Measurements from ENCODE around the gene CYP21A2.
"Not testable (repeated sequence)": the region's sequence is repeated elsewhere in the genome, so short reads cannot be mapped to it uniquely, and the experiment has no call there.

Gene CYP21A2

DNA sequence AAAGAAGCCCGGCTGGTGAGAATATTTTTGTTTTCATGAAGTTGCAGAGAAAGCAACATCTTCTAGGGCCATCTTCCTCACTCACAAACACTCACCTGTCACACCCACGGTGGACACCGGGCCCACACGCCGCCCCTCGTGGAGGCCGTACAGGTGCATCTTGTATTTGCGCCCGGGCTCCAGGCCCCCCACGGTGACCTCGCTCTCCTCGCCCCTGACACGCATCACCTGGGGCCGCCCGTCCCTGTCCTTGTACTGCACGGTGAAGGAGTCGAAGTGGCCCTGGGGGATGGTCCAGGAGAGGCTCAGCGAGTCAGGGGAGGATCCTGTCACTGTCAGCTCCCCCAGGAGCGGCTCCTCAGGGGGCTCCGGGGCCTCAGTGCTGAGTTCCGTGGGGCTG lies 17.5 kb downstream of the CYP21A2 start:
- not testable (repeated sequence) for DNase-seq (ENCODE audit: low read depth)

DNA sequence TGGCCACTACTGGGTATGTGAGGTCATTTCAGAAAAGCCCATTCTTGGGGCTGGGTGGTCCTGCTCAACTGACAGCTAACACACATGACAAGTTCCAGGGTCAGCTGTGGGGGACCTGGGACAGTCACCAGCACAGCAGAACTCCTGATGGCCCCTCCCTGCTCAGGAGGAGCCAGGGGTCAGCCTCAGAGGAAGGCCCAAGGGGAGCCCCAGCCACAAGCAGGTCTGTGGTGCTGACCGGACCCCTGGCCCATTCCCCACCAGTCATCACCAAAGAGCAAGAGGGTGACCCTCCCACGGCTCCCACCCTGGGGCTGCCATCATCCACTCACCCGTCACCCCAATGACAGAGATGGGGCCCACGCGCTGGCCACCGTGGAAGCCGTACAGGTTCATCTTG lies 18.0 kb downstream of the CYP21A2 start:
- no peak for DNase-seq (ENCODE audit: low read depth)

DNA sequence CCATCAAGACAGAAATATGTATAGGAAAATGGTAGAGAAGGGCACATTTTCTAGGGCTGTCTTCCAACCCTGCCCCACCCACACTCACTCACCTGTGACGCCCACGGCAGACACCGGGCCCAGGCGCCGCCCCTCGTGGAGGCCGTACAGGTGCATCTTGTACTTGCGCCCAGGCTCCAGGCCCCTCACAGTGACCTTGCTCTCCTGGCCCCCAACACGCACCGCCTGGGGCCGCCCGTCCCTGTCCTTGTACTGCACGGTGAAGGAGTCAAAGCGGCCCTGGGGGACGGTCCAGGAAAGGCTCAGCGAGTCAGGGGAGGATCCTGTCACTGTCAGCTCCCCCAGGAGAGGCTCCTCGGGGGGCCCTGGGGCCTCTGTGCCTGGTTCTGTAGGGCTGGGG lies 19.8 kb downstream of the CYP21A2 start:
- DNase-seq (ENCODE audit: low read depth): no peak

DNA sequence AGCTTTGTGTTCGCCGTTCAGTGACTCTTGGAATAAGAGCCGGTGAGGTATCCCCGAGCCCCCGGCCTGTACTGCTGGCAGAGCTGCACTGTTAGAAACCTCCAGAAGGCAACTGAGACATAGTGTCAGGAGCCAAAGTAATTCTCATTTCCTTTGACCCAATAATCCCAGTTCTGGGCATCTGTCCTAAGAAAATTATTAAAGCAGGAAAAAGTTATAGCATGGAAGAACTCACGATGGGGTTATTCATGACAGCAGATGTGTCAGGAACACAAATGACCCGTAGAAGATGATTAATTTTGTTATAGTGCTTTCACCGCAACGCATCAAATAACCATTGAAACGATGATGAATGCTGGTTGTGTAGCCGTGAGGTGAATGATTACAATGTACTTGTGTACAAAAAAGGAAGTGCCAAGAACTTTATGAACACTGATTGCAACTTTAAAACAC lies 20.3 kb downstream of the CYP21A2 start:
- no peak for DNase-seq (ENCODE audit: low read depth)

DNA sequence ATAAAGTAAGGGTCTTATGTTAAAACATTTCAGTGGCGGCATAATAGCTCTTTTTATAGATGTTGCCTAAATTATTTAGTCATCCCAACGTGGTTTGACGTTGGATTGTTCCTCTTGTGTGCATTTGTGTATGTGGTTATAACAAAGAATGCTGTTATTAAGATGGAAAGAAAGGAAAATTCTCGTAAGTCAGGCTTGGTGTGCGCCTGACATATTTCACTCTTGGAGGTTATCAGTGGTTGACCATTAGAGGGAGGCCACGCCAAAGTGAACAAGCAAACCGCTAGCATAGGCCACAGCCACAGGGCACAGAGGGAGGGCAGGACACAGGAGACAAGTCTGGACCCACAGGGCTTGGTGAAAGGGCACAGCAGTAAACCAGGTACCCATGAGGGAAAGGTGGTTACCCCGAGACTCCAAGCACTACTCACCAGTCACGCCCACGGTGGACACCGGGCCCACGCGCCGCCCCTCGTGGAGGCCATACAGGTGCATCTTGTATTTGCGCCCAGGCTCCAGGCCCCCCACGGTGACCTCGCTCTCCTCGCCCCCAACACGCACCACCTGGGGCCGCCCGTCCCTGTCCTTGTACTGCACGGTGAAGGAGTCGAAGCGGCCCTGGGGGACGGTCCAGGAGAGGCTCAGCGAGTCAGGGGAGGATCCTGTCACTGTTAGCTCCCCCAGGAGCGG lies 22.9 kb downstream of the CYP21A2 start:
- peak; percentile 47 for DNase-seq (ENCODE audit: low read depth)

DNA sequence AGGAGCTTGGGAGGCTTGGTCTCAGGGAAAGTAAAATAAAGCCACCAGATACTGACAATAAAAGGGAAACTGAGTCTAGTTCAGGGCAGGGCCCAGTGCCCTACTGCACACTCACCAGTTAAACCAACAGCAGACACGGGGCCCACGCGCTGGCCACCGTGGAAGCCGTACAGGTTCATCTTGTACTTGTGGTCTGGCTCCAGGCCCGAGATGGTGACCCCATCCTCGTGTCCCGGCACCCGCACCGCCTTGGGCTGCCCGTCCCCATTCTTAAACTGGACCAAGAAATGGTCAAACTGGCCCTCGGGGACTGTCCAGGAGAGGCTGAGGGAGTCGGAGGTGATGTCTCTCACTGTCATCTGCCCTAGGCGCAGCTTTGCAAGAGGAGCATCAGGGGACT lies 26.5 kb downstream of the CYP21A2 start:
- no peak for DNase-seq (ENCODE audit: low read depth)

DNA sequence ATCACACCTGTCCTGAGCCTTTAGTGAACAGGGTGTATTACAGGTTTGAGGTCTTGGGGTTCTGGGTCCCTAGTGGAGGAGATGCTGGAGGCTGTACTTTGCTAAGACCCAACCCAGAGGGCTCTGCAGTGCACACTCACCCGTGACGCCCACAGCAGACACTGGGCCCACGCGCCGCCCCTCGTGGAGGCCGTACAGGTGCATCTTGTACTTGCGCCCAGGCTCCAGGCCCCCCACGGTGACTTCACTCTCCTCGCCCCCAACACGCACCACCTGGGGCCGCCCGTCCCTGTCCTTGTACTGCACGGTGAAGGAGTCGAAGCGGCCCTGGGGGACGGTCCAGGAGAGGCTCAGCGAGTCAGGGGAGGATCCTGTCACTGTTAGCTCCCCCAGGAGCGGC lies 29.3 kb downstream of the CYP21A2 start:
- DNase-seq (ENCODE audit: low read depth): not testable (repeated sequence)

DNA sequence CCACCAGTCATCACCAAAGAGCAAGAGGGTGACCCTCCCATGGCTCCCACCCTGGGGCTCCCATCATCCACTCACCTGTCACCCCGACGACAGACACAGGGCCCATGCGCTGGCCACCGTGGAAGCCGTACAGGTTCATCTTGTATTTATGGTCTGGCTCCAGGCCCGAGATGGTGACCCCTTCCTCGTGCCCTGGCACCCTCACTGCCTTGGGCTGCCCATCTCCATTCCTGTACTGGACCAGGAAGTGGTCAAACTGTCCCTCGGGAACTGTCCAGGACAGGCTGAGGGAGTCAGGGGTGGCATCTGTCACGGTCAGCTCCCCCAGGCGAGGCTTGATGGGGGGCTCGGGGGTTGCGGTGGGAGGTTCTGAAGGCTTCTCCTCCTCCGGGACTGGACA lies 30.1 kb downstream of the CYP21A2 start:
- not testable (repeated sequence) for DNase-seq (ENCODE audit: low read depth)

DNA sequence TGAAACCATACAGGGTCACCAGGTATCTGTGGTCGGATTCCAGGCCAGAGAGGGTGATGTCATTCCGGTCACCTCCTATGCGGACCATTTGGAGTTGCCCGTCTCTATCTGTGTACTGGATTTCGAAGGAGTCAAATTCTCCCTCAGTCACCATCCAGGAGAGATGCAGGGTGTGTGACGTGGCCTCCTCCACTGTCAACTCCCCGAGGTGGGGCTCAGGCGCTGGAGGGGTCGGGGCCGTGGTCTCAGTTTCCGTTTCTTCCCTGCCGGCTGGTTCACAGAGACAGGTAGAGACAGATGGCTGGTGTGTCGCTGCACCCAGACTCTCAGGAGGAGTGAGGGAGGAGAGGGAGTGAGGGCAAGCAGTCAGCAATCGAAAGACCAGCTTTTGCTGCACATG lies 30.7 kb downstream of the CYP21A2 start:
- DNase-seq (ENCODE audit: low read depth): no peak

DNA sequence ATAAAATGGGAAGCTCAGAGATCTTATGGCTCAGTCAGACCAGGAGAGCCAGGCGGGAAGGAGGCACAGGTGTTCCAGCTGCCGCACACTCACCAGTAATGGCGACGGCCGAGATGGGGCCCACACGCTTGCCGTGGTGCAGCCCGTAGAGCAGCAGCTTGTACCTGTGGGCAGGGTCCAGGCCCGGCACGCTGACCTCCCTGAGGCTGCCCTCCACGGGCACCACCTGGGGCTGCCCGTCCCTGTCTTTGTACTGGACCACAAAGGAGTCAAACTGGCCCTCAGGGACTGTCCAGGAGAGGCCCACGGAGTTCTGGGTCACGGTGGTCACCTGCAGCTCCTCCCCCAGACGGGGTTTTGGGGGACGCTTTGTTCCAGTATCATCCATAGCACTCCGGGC lies 31.2 kb downstream of the CYP21A2 start:
- no peak for DNase-seq (ENCODE audit: low read depth)

DNA sequence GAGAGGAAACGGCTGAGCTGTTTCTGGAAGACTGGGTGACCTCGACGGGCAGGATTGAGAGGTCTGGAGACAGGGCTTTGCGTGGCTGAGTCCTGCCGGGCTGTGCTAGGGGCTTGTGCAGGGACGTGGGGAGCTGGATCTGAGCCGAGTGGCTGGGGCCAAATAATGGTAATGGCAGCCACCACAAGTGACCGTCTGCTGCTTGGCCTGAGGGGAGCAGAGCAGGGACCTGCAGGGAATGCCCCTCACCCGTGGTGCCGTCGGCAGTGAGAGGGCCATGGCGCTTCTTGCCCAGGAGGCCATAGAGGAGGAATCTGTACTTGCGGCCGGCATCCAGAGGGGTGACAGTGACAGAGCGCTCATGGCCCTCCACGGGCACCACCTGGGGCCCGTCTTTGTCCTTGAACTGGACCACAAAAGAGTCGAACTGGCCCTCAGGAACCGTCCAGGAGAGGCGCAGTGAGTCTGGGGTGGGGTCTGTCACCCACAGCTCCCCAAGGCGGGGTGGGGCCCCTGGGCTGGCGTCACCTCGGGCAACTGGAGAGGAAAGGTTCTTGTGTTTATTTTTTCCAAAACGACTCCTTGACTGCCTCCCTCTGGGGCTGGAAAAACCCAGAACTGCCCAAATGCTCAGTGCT lies 31.8 kb downstream of the CYP21A2 start:
- DNase-seq (ENCODE audit: low read depth): no peak

DNA sequence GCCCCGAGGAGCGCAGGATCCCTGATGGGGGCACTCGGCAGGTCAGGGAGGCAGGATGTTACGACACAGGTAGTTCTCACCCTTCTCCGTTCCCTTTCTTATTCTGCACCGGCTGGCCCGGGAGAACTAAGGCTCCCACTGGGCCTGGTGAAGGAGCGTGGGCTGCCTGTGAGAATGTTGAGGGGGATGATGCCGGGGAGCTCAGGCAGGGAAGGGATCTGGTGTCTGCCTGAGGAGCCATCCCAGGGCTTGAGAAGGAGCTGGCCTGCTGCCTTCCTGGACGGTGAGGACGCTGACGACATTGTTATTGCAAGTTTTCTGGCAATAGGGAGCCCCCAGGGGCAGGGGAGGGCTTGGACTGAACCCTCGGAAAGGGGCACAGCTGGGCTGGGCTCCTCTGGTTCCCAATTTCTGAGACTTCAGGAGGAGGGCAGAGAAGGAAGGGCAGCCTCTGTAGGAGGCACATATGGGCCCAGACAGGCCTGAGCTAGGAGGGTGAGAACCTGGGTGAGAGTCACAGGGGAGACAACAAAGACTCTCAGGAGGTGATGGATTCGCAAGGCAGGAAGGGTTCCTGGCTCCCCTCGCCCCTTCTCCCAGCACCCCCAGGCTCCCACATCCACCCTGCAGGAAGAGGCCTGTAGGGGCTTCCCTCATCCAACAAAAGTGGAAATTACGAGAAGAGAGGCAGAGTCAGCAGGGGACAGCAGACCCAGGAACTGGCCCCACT lies 32.8 kb downstream of the CYP21A2 start:
- DNase-seq (ENCODE audit: low read depth): no peak

DNA sequence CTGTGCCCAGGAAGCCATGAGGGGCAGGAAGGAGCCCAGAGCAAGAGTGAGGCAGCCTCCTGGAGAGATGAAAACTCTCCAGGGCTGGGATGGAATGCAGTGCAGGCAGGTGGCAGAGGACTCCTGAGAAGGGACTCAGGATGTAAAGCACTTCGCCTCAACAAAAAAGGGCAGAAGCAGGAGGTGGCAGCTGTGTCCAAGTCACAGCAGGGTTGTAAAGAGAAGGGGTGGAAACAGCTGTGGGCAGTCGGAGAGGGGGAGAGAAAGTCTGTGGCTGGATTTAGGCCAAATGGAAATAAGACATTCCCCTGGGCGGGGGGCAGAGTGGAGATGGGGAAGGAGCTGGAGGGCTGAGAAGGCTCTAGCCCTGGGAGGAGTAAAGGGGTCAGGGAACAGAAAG lies 34.9 kb downstream of the CYP21A2 start:
- DNase-seq (ENCODE audit: low read depth): no peak

DNA sequence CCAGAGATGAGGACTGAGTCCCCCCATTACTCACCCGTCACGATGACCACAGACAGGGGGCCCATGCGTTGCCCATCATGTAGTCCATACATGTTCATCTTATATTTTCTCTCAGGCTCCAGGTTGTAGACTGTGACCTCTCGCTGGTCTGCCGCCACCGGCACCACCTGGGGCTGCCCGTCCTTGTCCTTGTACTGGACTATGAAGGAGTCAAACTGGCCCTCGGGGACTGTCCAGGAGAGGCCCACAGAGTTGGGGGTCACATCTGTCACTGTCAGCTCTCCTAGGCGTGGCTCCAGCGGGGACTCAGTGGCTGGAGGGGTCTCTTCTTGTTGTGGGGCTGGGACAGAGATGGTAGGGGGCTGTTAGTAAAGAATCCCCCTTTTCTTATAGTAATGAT lies 35.4 kb downstream of the CYP21A2 start:
- no peak for DNase-seq (ENCODE audit: low read depth)

DNA sequence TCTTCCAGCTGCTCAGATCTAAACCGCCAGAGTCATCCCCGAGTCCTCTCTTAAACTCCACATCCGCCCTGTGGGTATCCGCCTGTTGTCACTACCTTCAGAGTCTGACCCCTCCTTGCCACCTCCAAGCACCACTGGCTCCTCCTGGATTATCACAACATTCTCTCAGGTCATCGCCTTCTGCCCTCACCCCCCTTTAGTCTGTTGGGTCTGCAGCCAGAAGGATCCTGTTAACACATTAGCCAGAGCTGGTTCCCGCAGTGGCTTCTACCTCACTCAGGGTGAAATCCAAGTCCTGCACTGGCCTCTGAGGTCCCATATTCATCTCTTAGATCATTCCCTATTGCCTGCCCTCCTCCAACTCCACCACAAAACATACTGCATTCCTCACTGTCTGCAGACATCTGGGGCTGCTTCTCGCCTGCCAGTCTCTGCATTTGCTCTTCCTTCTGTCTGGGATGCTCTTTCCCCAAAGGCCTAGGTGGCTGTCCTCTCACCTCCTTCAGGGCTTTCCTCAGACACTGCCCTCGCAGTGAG lies 36.8 kb downstream of the CYP21A2 start:
- DNase-seq (ENCODE audit: low read depth): peak; percentile 71

DNA sequence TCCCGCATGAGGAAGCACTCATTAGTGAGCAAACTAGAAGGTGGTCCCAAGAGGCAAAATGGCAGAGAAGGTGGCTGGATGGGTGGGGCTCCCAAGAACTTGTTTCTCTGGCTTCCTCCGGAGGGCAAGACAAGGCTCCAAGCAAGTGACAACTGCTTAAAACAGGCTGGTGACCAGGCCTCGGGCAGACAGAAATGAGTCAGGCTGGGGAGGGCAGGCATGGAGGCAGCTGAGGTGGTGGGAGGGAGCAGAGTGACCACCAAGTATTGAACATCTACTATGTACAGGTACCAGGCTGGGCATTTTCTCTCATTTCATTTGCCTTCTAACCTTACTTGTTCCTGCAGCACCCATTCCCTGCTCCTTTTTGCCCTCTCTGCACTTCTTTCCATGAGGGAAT lies 37.6 kb downstream of the CYP21A2 start:
- DNase-seq (ENCODE audit: low read depth): peak; percentile 34

DNA sequence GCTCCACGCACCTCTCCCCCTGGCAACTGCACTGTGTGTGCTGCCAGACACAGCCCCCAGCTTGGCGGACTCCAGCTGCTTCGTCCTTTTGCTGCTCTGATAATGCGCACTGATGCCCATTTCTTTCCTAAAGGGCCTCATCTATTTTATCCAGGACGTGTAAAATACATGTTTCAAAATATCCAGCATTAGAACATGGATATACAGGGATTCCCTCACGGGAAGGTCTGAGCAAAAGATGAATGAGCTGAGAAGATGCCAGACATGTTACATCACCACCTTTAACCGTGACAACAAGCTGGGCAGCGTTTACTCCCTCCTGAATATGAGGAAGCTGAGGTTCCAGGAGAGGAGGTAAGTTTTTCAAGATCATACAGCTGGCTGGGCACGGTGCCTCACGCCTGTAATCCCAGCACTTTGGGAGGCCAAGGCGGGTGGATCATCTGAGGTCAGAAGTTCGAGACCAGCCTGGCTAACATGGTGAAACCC lies 38.1 kb downstream of the CYP21A2 start:
- DNase-seq (ENCODE audit: low read depth): peak; percentile 87

DNA sequence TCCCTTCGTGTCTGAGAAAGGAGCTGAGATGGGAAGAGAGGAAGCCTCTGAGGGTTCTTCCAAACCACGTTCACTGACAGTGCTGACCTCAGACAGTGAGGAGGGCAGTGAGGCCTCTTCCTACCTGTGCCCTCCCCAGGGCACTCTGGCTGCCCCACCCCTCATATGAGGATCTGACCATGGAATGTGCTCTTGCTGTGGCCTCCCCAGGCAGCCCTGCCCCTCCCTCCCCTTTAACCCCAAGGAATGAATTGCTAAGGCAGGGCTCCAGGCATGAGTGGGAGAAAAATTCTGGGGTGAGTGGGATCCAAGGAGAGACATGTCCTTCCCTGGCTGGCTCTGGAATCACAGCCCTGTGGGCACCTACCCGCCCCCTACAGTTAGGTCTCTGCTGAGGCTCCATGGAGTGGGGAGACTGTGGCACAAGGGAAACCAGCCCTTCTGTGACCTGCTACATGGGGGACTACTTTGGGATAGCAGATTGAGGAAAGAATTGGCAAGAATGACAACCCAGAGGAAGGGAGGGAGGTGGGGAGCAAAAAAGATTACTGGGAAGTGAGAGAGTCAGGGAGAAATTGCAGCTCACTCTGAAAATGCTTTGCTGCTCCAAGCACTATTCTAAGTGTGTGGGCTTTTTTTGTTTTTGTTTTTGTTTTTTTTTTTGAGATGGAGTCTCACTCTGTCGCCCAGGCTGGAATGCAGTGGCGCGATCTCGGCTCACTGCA lies 41.5 kb downstream of the CYP21A2 start:
- peak; percentile 17 for DNase-seq (ENCODE audit: low read depth)

DNA sequence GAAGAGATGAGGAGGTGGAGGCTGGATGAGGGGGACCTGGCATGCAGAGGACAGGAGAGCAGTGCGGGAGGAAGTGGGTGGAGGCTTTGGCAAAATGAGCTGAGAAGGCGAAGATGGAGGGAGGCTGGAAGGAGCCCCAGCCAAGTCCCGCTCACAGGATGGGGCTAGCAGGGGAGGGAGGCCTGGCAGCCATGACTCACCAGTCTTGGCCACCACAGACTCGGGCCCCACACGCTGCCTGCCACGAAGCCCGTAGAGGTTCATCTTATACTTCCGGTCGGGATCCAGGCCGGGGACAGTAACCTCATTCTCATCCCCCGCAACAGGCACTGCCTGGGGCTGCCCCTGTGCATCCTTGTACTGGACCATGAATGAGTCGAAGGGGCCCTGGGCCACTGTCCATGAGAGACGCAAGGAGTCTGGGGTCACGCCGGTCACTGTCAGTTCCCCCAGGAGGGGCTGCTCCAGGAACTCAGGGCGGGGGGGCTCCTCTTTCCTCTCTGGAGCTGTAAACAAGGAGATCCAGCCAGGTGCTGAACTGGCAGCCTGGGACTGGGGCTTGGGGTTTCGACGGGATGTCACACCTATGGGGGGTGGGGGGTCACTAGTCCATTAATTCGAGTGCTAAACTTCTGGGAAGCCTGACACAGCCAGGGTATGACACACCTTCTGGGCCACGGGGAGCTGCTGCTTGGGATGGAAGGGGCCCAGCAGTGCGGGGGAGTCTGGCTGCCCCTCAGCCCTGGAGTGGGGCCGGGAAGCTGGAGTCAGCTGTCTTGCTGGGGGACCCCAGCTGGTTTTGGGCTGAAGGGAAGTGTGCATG lies 43.2 kb downstream of the CYP21A2 start:
- peak; percentile 97 for DNase-seq (ENCODE audit: low read depth)

DNA sequence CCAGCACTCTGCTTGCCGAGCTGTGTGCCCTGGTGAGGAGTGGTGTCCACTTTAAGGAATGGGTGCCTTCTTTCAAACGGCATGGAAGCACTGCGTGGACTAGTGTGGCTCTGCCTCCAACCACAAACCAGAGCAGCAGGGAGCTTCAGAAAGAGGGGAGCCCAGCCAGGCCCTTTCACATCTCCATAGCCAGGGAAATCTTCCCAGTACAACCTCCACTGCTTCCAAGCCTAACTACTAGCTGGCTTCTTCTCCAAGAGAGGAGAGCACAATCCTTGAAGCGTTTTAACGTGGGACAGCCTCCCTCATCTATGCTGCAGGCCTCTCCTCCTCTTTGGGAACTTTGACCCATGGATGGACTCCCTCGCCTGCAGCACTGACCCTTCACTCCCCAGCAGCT lies 44.3 kb downstream of the CYP21A2 start:
- DNase-seq (ENCODE audit: low read depth): no peak

DNA sequence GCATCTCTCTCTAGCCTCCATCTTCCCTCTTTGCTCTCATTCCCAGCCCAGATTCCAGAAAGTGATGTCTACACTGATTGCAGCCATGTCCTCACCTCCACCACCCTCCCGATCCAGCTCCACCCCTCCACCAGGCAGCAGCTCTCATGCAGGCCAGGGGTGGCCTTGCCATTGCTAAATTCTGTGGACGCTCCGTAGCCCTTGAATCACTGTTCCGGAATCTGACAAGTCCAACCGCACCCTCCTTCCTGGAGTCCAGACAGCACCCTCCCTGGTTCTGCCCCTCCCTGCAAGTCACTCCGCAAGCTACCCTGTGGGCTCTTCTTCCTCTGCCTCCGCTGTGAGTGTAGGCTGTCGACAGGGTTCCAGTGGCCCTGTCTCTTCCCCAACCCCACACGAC lies 44.7 kb downstream of the CYP21A2 start:
- DNase-seq (ENCODE audit: low read depth): peak; percentile 94
